Esophagus squamous epithelium (tissue), 5 donors: ENCODE results near the gene TTC39B. TPM values are rescaled to one million over a fixed set of nuclear protein-coding genes. Genes with fewer than 3 reads are reported as not detected.
A peak's percentile ranks its signal among the peaks of the same experiment; 100 is the strongest.

Experiments used
- DNase-seq: peaks from one replicate; lab custom pipeline; 2025; lab: John Stamatoyannopoulos, UW
- H3K27ac ChIP-seq, 4 donors: fragments of 200-600 bp; sonication (generic); one replicate each; pipeline ENCODE4 v1.5.1; 2016 to 2019; ENCODE audit warnings: mild to moderate bottlenecking in 1 of 4
- H3K27me3 ChIP-seq, 4 donors: fragments of 200-600 bp; sonication (generic); 1 replicate in 3 of 4; 2 replicates in 1 of 4; pipeline versions ENCODE4 v1.5.1 to v1.6.0; 2017 to 2021; ENCODE audit warnings: antibody characterized with exemption in 1 of 4
- H3K36me3 ChIP-seq, 3 donors: fragments of 200-600 bp; sonication (generic); one replicate each; pipeline ENCODE4 v1.5.1; 2016 to 2019
- H3K4me1 ChIP-seq, 3 donors: fragments of 200-600 bp; sonication (generic); one replicate each; pipeline ENCODE4 v1.5.1; 2017 to 2019
- H3K4me3 ChIP-seq, 4 donors: fragments of 200-600 bp; sonication (generic); 1 replicate in 3 of 4; 2 replicates in 1 of 4; pipeline ENCODE4 v1.5.1; 2016 to 2019; ENCODE audit warnings: mild to moderate bottlenecking in 2 of 4, moderate library complexity in 1 of 4
- H3K9me3 ChIP-seq, 3 donors: fragments of 200-600 bp; sonication (generic); one replicate each; pipeline ENCODE4 v1.5.1; 2016 to 2019
- CTCF ChIP-seq, 6 experiments: fragments of 450-650 bp in 4 of 6; fragments of 200-600 bp in 2 of 6; sonication (generic) in 2 of 6; IDR thresholded peaks; one replicate each; pipeline ENCODE4 v1.5.1; 2016 to 2019; ENCODE audit warnings: antibody characterized with exemption in 6 of 6, mild to moderate bottlenecking in 4 of 6, moderate library complexity in 4 of 6
- POLR2A ChIP-seq, 4 donors: fragments of 450-650 bp; IDR thresholded peaks; one replicate each; pipeline ENCODE4 v1.6.1; 2017; ENCODE audit warnings: antibody characterized with exemption in 4 of 4, mild to moderate bottlenecking in 4 of 4, moderate library complexity in 3 of 4
- WGBS, 2 donors: methylation state at CpG; one replicate each; pipeline ENCODE4 v1.1.5; 2018; 5-methylcytosine and 5-hydroxymethylcytosine counted together
- intact Hi-C: fragments of 100-400 bp; cut with DNase I; formaldehyde crosslinking; loops from one replicate; pipeline ENCODE4 v1.15.0; 2022
- total RNA-seq, 4 donors: library from RNA; depleted of rRNA; stranded (reverse); fragments of >200 nt; gene quantifications; one replicate each; pipeline ENCODE4 v1.1.0, GENCODE V29; 2016
- donor health status: DM: yes; HTN: yes; CAD: no.

TTC39B gene
- total RNA-seq, 4 donors from 2014 or later, result 15.8 to 24.3 (median 17.5) TPM

GRCh38 chr9:15131094-15131493 lies 175.9 kb downstream of the TTC39B start:
- 82 to 94% methylated on average over 4 to 5 of the region's 5 CpGs for WGBS, 2 donors
- Histone ChIP-seq H3K36me3 (no peaks in the 10 kb centered on the region), H3K9me3 (no peaks in the 10 kb centered on the region), H3K4me1 (peaks cover 0 to 7% (median 0%) of the 10 kb centered on the region in 3 donors), H3K4me3 (no peak overlapping the region), H3K27ac (no peak overlapping the region), H3K27me3 (no peaks in the 10 kb centered on the region)
- TF ChIP-seq CTCF (IDR thresholded peaks at IDR 0.05) (no peak), POLR2A (IDR thresholded peaks at IDR 0.05) (no peak)
- intact Hi-C loops, result no loop called here
- no peak for DNase-seq

- intact Hi-C loops, result no loop called here
- H3K27me3 ChIP-seq, result no peaks in the 10 kb centered on the region
- H3K27ac ChIP-seq, result no peak overlapping the region
- no peaks in the 10 kb centered on the region for H3K36me3 ChIP-seq
- TF ChIP-seq POLR2A (IDR thresholded peaks at IDR 0.05) (no peak), CTCF (IDR thresholded peaks at IDR 0.05) (no peak)
- no peak overlapping the region for H3K4me3 ChIP-seq
- H3K4me1 ChIP-seq, result no peaks in the 10 kb centered on the region
- 75 to 84% methylated on average over 5 of the region's 5 CpGs for WGBS, 2 donors
- DNase-seq, result no peak
- H3K9me3 ChIP-seq, result no peaks in the 10 kb centered on the region
Observed at GRCh38 chr9:15127831-15128230, 179.2 kb downstream of the TTC39B start.

- WGBS, 2 donors, result 45 to 63% methylated on average over 2 of the region's 2 CpGs
Observed at GRCh38 chr9:15121630-15122029, 185.4 kb downstream of the TTC39B start.

GRCh38 chr9:15116130-15116580 lies 190.9 kb downstream of the TTC39B start:
- no peak for DNase-seq
- H3K36me3 ChIP-seq, result no peaks in the 10 kb centered on the region
- TF ChIP-seq CTCF (IDR thresholded peaks at IDR 0.05) (no peak), POLR2A (IDR thresholded peaks at IDR 0.05) (no peak)
- no peaks in the 10 kb centered on the region for H3K4me1 ChIP-seq
- H3K27ac ChIP-seq, result no peak overlapping the region
- WGBS, 2 donors, result 36 to 54% methylated on average over 7 of the region's 7 CpGs
- intact Hi-C loops, result no loop called here
- no peaks in the 10 kb centered on the region for H3K9me3 ChIP-seq
- H3K27me3 ChIP-seq, result peaks cover 0 to 31% (median 0%) of the 10 kb centered on the region in 4 donors
- peak overlapping the region in 1 of 4 donors; percentile 34 for H3K4me3 ChIP-seq

More at GRCh38 chr9:15121630-15122029, 185.4 kb downstream of the TTC39B start:
- H3K4me1 ChIP-seq, result no peaks in the 10 kb centered on the region
- H3K27me3 ChIP-seq, result peaks cover 0 to 11% (median 0%) of the 10 kb centered on the region in 4 donors
- no peak for TF ChIP-seq POLR2A (IDR thresholded peaks at IDR 0.05)
- TF ChIP-seq CTCF (IDR thresholded peaks at IDR 0.05), result no peak
- no peak overlapping the region for H3K27ac ChIP-seq
- no peaks in the 10 kb centered on the region for H3K36me3 ChIP-seq
- no peak overlapping the region for H3K4me3 ChIP-seq
- intact Hi-C loops, result no loop called here
- DNase-seq, result no peak
- H3K9me3 ChIP-seq, result no peaks in the 10 kb centered on the region

GRCh38 chr9:15115702-15116101 lies 191.3 kb downstream of the TTC39B start:
- Histone ChIP-seq H3K27me3 (peaks cover 0 to 31% (median 0%) of the 10 kb centered on the region in 4 donors), H3K27ac (no peak overlapping the region), H3K4me1 (no peaks in the 10 kb centered on the region), H3K4me3 (peak overlapping the region in 1 of 4 donors; percentile 34), H3K9me3 (no peaks in the 10 kb centered on the region), H3K36me3 (no peaks in the 10 kb centered on the region)
- no peak for TF ChIP-seq CTCF (IDR thresholded peaks at IDR 0.05)
- TF ChIP-seq POLR2A (IDR thresholded peaks at IDR 0.05), result no peak
- intact Hi-C loops, result no loop called here
- no peak for DNase-seq
- WGBS, 2 donors, result 70% methylated on average over 4 to 5 of the region's 5 CpGs
